GM12878 (cell line): ENCODE data around the gene RNF166. TPM values are rescaled to one million over a fixed set of nuclear protein-coding genes. Genes with fewer than 3 reads are reported as not detected.

Experiments used
- ATAC-seq: fragments of 200-7000 bp; cut with Tn5 transposase; 3 replicates; pipeline ENCODE4 v1.9.1; 2020; ENCODE audit warnings: mild to moderate bottlenecking, moderate library complexity
- BruUV-seq: library from RNA; stranded (reverse); fragments of 400-500 nt; replicated peaks from 2 replicates; lab custom pipeline; 2021; lab: Mats Ljungman, UMichigan
- CTCF ChIA-PET: fragments of 300-600 bp; sonication (Branson Sonifier 250); formaldehyde crosslinking; extraction: SDS; loops from one replicate; lab custom pipeline; 2021; ENCODE audit warnings: inconsistent platforms; lab: Yijun Ruan, JAX
- POLR2A ChIA-PET: fragments of 350-600 bp; formaldehyde crosslinking; extraction: SDS; loops from one replicate; lab custom pipeline; 2021; ENCODE audit warnings: inconsistent platforms; lab: Charles Lee
- RAD21 ChIA-PET: fragments of 300-600 bp; sonication (Branson Sonifier 250); formaldehyde crosslinking; loops from one replicate; lab custom pipeline; 2023; ENCODE audit warnings: antibody characterized with exemption; ENCODE audit not compliant: unreplicated experiment; lab: Charles Lee
- SMC1A ChIA-PET: fragments of 300-600 bp; sonication (Branson Sonifier 250); formaldehyde crosslinking; loops from one replicate; lab custom pipeline; 2023; ENCODE audit not compliant: unreplicated experiment, uncharacterized antibody; lab: Charles Lee
- DNase-seq: peaks from one replicate; pipeline ENCODE4 v3.0.0-alpha.2; 2011; ENCODE audit warnings: low read depth, low spot score
- FAIRE-seq: peaks from 3 replicates; lab custom pipeline; 2011; peaks lifted over from hg19 to GRCh38; lab: Jason Lieb, UNC
- H2AFZ ChIP-seq: 2 replicates; pipeline ENCODE4 v1.6.0; 2011; ENCODE audit warnings: low read depth, low read length, control low read depth; ENCODE audit not compliant: control insufficient read depth
- H3K27ac ChIP-seq: 2 replicates; pipeline ENCODE4 v1.5.1; 2011; ENCODE audit warnings: control low read depth; ENCODE audit not compliant: control insufficient read depth, insufficient read depth
- H3K27me3 ChIP-seq, 2 experiments: replicated peaks in 1 of 2; 2 replicates each; pipeline versions ENCODE4 v1.6.0 to v1.6.1; 2011; ENCODE audit warnings: low read length in 1 of 2; ENCODE audit not compliant: control insufficient read depth in 2 of 2, insufficient read depth in 2 of 2
- H3K36me3 ChIP-seq, 2 experiments: 2 replicates each; pipeline ENCODE4 v1.5.1; 2011; ENCODE audit warnings: low read length in 1 of 2; ENCODE audit not compliant: control insufficient read depth in 2 of 2, insufficient read depth in 2 of 2
- H3K4me1 ChIP-seq: 2 replicates; pipeline ENCODE4 v1.6.1; 2011; ENCODE audit warnings: mild to moderate bottlenecking, low read length, moderate library complexity, mixed read lengths; ENCODE audit not compliant: control insufficient read depth, insufficient read depth
- H3K4me2 ChIP-seq: 2 replicates; pipeline ENCODE4 v1.6.0; 2011; ENCODE audit warnings: control low read depth; ENCODE audit not compliant: control insufficient read depth, insufficient read depth
- H3K4me3 ChIP-seq: fragments of 200-600 bp; sonication (generic); 2 replicates; pipeline ENCODE4 v1.5.1; 2016
- H3K79me2 ChIP-seq: 2 replicates; pipeline ENCODE4 v1.6.0; 2011; ENCODE audit warnings: low read length; ENCODE audit not compliant: control insufficient read depth, insufficient read depth
- H3K9ac ChIP-seq: 2 replicates; pipeline ENCODE4 v1.8.0; 2011; ENCODE audit warnings: low read length, control low read depth, mixed read lengths; ENCODE audit not compliant: control insufficient read depth, insufficient read depth
- H3K9me3 ChIP-seq: replicated peaks from 3 replicates; pipeline ENCODE4 v1.5.1; 2011; ENCODE audit warnings: mild to moderate bottlenecking, low read length; ENCODE audit not compliant: control insufficient read depth, insufficient read depth
- H4K20me1 ChIP-seq: 2 replicates; pipeline ENCODE4 v1.6.0; 2011; ENCODE audit not compliant: control insufficient read depth, insufficient read depth
- POLR2A ChIP-seq: IDR thresholded peaks from 2 replicates; pipeline ENCODE4 v1.6.1; 2011; ENCODE audit warnings: low read depth, mild to moderate bottlenecking, low read length
- WGBS: methylation state at CpG from one replicate; pipeline ENCODE4 v1.1.6; 2016; ENCODE audit warnings: low lambda C conversion rate; ENCODE audit not compliant: insufficient replicate concordance, insufficient coverage; ENCODE audit errors: missing lambda C conversion rate; 5-methylcytosine and 5-hydroxymethylcytosine counted together
- in situ Hi-C: fragments of 300-500 bp; cut with MboI; formaldehyde crosslinking; loops from 9 replicates; pipeline ENCODE4 v1.14.3; 2018; ENCODE audit warnings: mixed read lengths
- intact Hi-C: fragments of 100-400 bp; cut with micrococcal nuclease; formaldehyde crosslinking; loops from one replicate; pipeline ENCODE4 v1.14.2; 2022; ENCODE audit not compliant: unreplicated experiment
- microRNA-seq: library from miRNA; unstranded; fragments of <30 nt; microRNA quantifications from one replicate; pipeline ENCODE4, GENCODE V29; 2018
- polyA plus RNA-seq, 11 experiments: library from polyadenylated mRNA; depleted of rRNA in 4 of 11; unstranded in 6 of 11; stranded (reverse) in 5 of 11; fragments of >200 nt; fragmentation: Nextera tagmentation in 4 of 11; fragmentation: Illumina TruSeq in 1 of 11; extraction: Ambion mirVana in 4 of 11; extraction: Trizol in 1 of 11; gene quantifications; 1 replicate in 1 of 11; 2 replicates in 10 of 11; pipeline versions ENCODE4 v1.2.1 to v1.2.3, GENCODE V29; 2011 to 2016; ENCODE audit warnings: inconsistent platforms in 2 of 11, missing spikeins in 2 of 11, low read depth in 1 of 11
- total RNA-seq, 4 experiments: library from RNA; depleted of rRNA in 3 of 4; stranded (reverse); fragments of >200 nt in 3 of 4; fragmentation: Illumina TruSeq in 1 of 4; extraction: Trizol in 1 of 4; gene quantifications; 2 replicates each; pipeline versions ENCODE4 v1.2.1 to v1.2.3, GENCODE V29; 2013 to 2021
- TF ChIP-seq, protein P1 (sequence below): IDR thresholded peaks from 2 replicates; pipeline ENCODE4 v1.6.1; 2012; ENCODE audit warnings: mild to moderate bottlenecking, low read depth, low read length

RNF166 gene
- total and polyA plus RNA-seq, 10 of the 15 experiments (the other 5 are each of a cell fraction or from before 2014, with no cell fraction given) = 0.48 to 32.8 (median 12.1) TPM

- POLR2A ChIA-PET = interaction anchor here (0.9 to 1.0 kb wide), 2 partner anchors 8 to 17 kb away, joined by 3 read pairs; no protein-coding TSS in a partner anchor
- no peak for ATAC-seq
- H3K27me3 ChIP-seq = no peaks in the 10 kb centered on the region
- TF ChIP-seq, protein P1, sequence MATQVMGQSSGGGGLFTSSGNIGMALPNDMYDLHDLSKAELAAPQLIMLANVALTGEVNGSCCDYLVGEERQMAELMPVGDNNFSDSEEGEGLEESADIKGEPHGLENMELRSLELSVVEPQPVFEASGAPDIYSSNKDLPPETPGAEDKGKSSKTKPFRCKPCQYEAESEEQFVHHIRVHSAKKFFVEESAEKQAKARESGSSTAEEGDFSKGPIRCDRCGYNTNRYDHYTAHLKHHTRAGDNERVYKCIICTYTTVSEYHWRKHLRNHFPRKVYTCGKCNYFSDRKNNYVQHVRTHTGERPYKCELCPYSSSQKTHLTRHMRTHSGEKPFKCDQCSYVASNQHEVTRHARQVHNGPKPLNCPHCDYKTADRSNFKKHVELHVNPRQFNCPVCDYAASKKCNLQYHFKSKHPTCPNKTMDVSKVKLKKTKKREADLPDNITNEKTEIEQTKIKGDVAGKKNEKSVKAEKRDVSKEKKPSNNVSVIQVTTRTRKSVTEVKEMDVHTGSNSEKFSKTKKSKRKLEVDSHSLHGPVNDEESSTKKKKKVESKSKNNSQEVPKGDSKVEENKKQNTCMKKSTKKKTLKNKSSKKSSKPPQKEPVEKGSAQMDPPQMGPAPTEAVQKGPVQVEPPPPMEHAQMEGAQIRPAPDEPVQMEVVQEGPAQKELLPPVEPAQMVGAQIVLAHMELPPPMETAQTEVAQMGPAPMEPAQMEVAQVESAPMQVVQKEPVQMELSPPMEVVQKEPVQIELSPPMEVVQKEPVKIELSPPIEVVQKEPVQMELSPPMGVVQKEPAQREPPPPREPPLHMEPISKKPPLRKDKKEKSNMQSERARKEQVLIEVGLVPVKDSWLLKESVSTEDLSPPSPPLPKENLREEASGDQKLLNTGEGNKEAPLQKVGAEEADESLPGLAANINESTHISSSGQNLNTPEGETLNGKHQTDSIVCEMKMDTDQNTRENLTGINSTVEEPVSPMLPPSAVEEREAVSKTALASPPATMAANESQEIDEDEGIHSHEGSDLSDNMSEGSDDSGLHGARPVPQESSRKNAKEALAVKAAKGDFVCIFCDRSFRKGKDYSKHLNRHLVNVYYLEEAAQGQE = no peak
- peak; percentile 71 for TF ChIP-seq POLR2A
- TF ChIP-seq, all 136 proteins: peak for 1
- no peak for FAIRE-seq
- peaks cover 7% of the 10 kb centered on the region; the same call in 1 of the 2 replicates for H4K20me1 ChIP-seq
- H3K4me1 ChIP-seq = peaks cover 20% of the 10 kb centered on the region
- no peak overlapping the region for H2AFZ ChIP-seq
- peaks cover 2 to 4% of the 10 kb centered on the region in 2 experiments; a peak in 3 of 4 replicates for H3K36me3 ChIP-seq
- WGBS = 90% methylated on average over 22 of the region's 22 CpGs
- RAD21 ChIA-PET = interaction anchor here (0.7 kb wide), 1 partner anchor 27 kb away, joined by 3 read pairs; no protein-coding TSS in a partner anchor
- in situ Hi-C loops (no loop called here), intact Hi-C loops (no loop called here)
- H3K9me3 ChIP-seq = no peaks in the 10 kb centered on the region
- H3K79me2 ChIP-seq = peaks cover 36% of the 10 kb centered on the region
- no peak for DNase-seq
- H3K9ac ChIP-seq = no peak overlapping the region
- H3K27ac ChIP-seq = no peak overlapping the region
- H3K4me3 ChIP-seq = peak overlapping the region; percentile 98; the same call in 1 of the 2 replicates
- peak overlapping the region; percentile 35 for H3K4me2 ChIP-seq
- SMC1A ChIA-PET = no interaction called here
- CTCF ChIA-PET = no interaction called here
- BruUV-seq = no TSS peak
Observed at GRCh38 chr16:88647178-88648070, 58.8 kb downstream of the RNF166 start.

Small RNA genes lying within 50 kb of the gene (microRNA-seq; reads per million reads assigned to microRNA genes)
- not detected for gene MIR4722

Other genes starting within 250 kb of the RNF166 start
Only the 7 nearest of the 12 such genes appear.
- gene IL17C, start 67.8 kb downstream of the RNF166 start, total RNA-seq (2014; rRNA removed) = not detected in 2 replicates
- not detected in 2 replicates for gene IL17C, start 67.8 kb downstream of the RNF166 start, total RNA-seq (2014; rRNA removed; fragmentation: Illumina TruSeq; extraction: Trizol)
- gene IL17C, start 67.8 kb downstream of the RNF166 start, total RNA-seq (2021) = not detected in 2 replicates
- not detected in 2 replicates for gene IL17C, start 67.8 kb downstream of the RNF166 start, polyA plus RNA-seq (2011; rRNA removed)
- not detected in 2 replicates for gene IL17C, start 67.8 kb downstream of the RNF166 start, polyA plus RNA-seq (2014; fragmentation: Illumina TruSeq; extraction: Trizol)
- gene IL17C, start 67.8 kb downstream of the RNF166 start, polyA plus RNA-seq (2014; fragmentation: Nextera tagmentation; extraction: Ambion mirVana) = not detected
- 0.33 TPM in 1 of 2 replicates, not detected in the other for gene IL17C, start 67.8 kb downstream of the RNF166 start, polyA plus RNA-seq (2014; rRNA removed)
- gene IL17C, start 67.8 kb downstream of the RNF166 start, polyA plus RNA-seq (2016; fragmentation: Nextera tagmentation; extraction: Ambion mirVana) = not detected
- gene CYBA, start 55.4 kb downstream of the RNF166 start, total RNA-seq (2014; rRNA removed) = 531 and 598 TPM in 2 replicates
- gene CYBA, start 55.4 kb downstream of the RNF166 start, total RNA-seq (2014; rRNA removed; fragmentation: Illumina TruSeq; extraction: Trizol) = 114 and 132 TPM in 2 replicates
- gene CYBA, start 55.4 kb downstream of the RNF166 start, total RNA-seq (2021) = 373 and 384 TPM in 2 replicates
- gene CYBA, start 55.4 kb downstream of the RNF166 start, polyA plus RNA-seq (2011; rRNA removed) = 29.3 and 78.7 TPM in 2 replicates
- 7.9 and 53.2 TPM in 2 replicates for gene CYBA, start 55.4 kb downstream of the RNF166 start, polyA plus RNA-seq (2014; fragmentation: Illumina TruSeq; extraction: Trizol)
- under 1 TPM; 0.55 to 0.66 TPM for gene CYBA, start 55.4 kb downstream of the RNF166 start, polyA plus RNA-seq (2014; fragmentation: Nextera tagmentation; extraction: Ambion mirVana)
- 551 and 668 TPM in 2 replicates for gene CYBA, start 55.4 kb downstream of the RNF166 start, polyA plus RNA-seq (2014; rRNA removed)
- gene CYBA, start 55.4 kb downstream of the RNF166 start, polyA plus RNA-seq (2016; fragmentation: Nextera tagmentation; extraction: Ambion mirVana) = 100 to 1,000 TPM; 462 to 477 TPM
- gene MVD, start 43.3 kb downstream of the RNF166 start, total RNA-seq (2014; rRNA removed) = 101 and 104 TPM in 2 replicates
- 45.0 and 50.0 TPM in 2 replicates for gene MVD, start 43.3 kb downstream of the RNF166 start, total RNA-seq (2014; rRNA removed; fragmentation: Illumina TruSeq; extraction: Trizol)
- 132 and 147 TPM in 2 replicates for gene MVD, start 43.3 kb downstream of the RNF166 start, total RNA-seq (2021)
- 15.5 and 41.4 TPM in 2 replicates for gene MVD, start 43.3 kb downstream of the RNF166 start, polyA plus RNA-seq (2011; rRNA removed)
- 8.4 and 28.9 TPM in 2 replicates for gene MVD, start 43.3 kb downstream of the RNF166 start, polyA plus RNA-seq (2014; fragmentation: Illumina TruSeq; extraction: Trizol)
- gene MVD, start 43.3 kb downstream of the RNF166 start, polyA plus RNA-seq (2014; fragmentation: Nextera tagmentation; extraction: Ambion mirVana) = 1 to 10 TPM; 5.0 to 6.8 TPM
- gene MVD, start 43.3 kb downstream of the RNF166 start, polyA plus RNA-seq (2014; rRNA removed) = 80.1 and 95.9 TPM in 2 replicates
- 10 to 100 TPM; 80.5 to 85.4 TPM for gene MVD, start 43.3 kb downstream of the RNF166 start, polyA plus RNA-seq (2016; fragmentation: Nextera tagmentation; extraction: Ambion mirVana)
- 4.7 and 6.5 TPM in 2 replicates for gene SNAI3, start 19.9 kb downstream of the RNF166 start, total RNA-seq (2014; rRNA removed)
- 1.2 and 1.7 TPM in 2 replicates for gene SNAI3, start 19.9 kb downstream of the RNF166 start, total RNA-seq (2014; rRNA removed; fragmentation: Illumina TruSeq; extraction: Trizol)
- gene SNAI3, start 19.9 kb downstream of the RNF166 start, total RNA-seq (2021) = 5.7 and 7.4 TPM in 2 replicates
- gene SNAI3, start 19.9 kb downstream of the RNF166 start, polyA plus RNA-seq (2011; rRNA removed) = 0.53 and 1.5 TPM in 2 replicates
- 0.10 and 1.4 TPM in 2 replicates for gene SNAI3, start 19.9 kb downstream of the RNF166 start, polyA plus RNA-seq (2014; fragmentation: Illumina TruSeq; extraction: Trizol)
- gene SNAI3, start 19.9 kb downstream of the RNF166 start, polyA plus RNA-seq (2014; fragmentation: Nextera tagmentation; extraction: Ambion mirVana) = under 1 TPM; 0.21 to 0.26 TPM
- 4.3 and 6.6 TPM in 2 replicates for gene SNAI3, start 19.9 kb downstream of the RNF166 start, polyA plus RNA-seq (2014; rRNA removed)
- gene SNAI3, start 19.9 kb downstream of the RNF166 start, polyA plus RNA-seq (2016; fragmentation: Nextera tagmentation; extraction: Ambion mirVana) = 1 to 10 TPM; 6.2 to 7.1 TPM
- 17.8 and 23.3 TPM in 2 replicates for gene CTU2, start 95 bp upstream of the RNF166 start, total RNA-seq (2014; rRNA removed)
- gene CTU2, start 95 bp upstream of the RNF166 start, total RNA-seq (2014; rRNA removed; fragmentation: Illumina TruSeq; extraction: Trizol) = 11.0 and 12.2 TPM in 2 replicates
- gene CTU2, start 95 bp upstream of the RNF166 start, total RNA-seq (2021) = 44.5 and 48.5 TPM in 2 replicates
- 6.8 and 13.2 TPM in 2 replicates for gene CTU2, start 95 bp upstream of the RNF166 start, polyA plus RNA-seq (2011; rRNA removed)
- gene CTU2, start 95 bp upstream of the RNF166 start, polyA plus RNA-seq (2014; fragmentation: Illumina TruSeq; extraction: Trizol) = 1.5 and 5.6 TPM in 2 replicates
- 1 to 10 TPM in 1 of 2 experiments, under 1 TPM in 1; 0.32 to 4.0 TPM for gene CTU2, start 95 bp upstream of the RNF166 start, polyA plus RNA-seq (2014; fragmentation: Nextera tagmentation; extraction: Ambion mirVana)
- 31.2 and 38.9 TPM in 2 replicates for gene CTU2, start 95 bp upstream of the RNF166 start, polyA plus RNA-seq (2014; rRNA removed)
- gene CTU2, start 95 bp upstream of the RNF166 start, polyA plus RNA-seq (2016; fragmentation: Nextera tagmentation; extraction: Ambion mirVana) = 10 to 100 TPM; 33.2 to 43.4 TPM
- 96.3 and 106 TPM in 2 replicates for gene PIEZO1, start 78.8 kb upstream of the RNF166 start, total RNA-seq (2014; rRNA removed)
- gene PIEZO1, start 78.8 kb upstream of the RNF166 start, total RNA-seq (2014; rRNA removed; fragmentation: Illumina TruSeq; extraction: Trizol) = 21.8 and 30.6 TPM in 2 replicates
- 146 and 169 TPM in 2 replicates for gene PIEZO1, start 78.8 kb upstream of the RNF166 start, total RNA-seq (2021)
- gene PIEZO1, start 78.8 kb upstream of the RNF166 start, polyA plus RNA-seq (2011; rRNA removed) = 15.2 and 28.0 TPM in 2 replicates
- gene PIEZO1, start 78.8 kb upstream of the RNF166 start, polyA plus RNA-seq (2014; fragmentation: Illumina TruSeq; extraction: Trizol) = 17.0 and 39.9 TPM in 2 replicates
- 1 to 10 TPM; 1.3 to 7.2 TPM for gene PIEZO1, start 78.8 kb upstream of the RNF166 start, polyA plus RNA-seq (2014; fragmentation: Nextera tagmentation; extraction: Ambion mirVana)
- gene PIEZO1, start 78.8 kb upstream of the RNF166 start, polyA plus RNA-seq (2014; rRNA removed) = 116 and 167 TPM in 2 replicates
- 10 to 100 TPM; 31.1 to 35.6 TPM for gene PIEZO1, start 78.8 kb upstream of the RNF166 start, polyA plus RNA-seq (2016; fragmentation: Nextera tagmentation; extraction: Ambion mirVana)
- 40.4 and 59.3 TPM in 2 replicates for gene CDT1, start 97.4 kb upstream of the RNF166 start, total RNA-seq (2014; rRNA removed)
- 6.5 and 8.5 TPM in 2 replicates for gene CDT1, start 97.4 kb upstream of the RNF166 start, total RNA-seq (2014; rRNA removed; fragmentation: Illumina TruSeq; extraction: Trizol)
- gene CDT1, start 97.4 kb upstream of the RNF166 start, total RNA-seq (2021) = 87.6 and 90.0 TPM in 2 replicates
- 3.3 and 9.0 TPM in 2 replicates for gene CDT1, start 97.4 kb upstream of the RNF166 start, polyA plus RNA-seq (2011; rRNA removed)
- 1.3 and 4.3 TPM in 2 replicates for gene CDT1, start 97.4 kb upstream of the RNF166 start, polyA plus RNA-seq (2014; fragmentation: Illumina TruSeq; extraction: Trizol)
- gene CDT1, start 97.4 kb upstream of the RNF166 start, polyA plus RNA-seq (2014; fragmentation: Nextera tagmentation; extraction: Ambion mirVana) = 1 to 10 TPM in 1 of 2 experiments, under 1 TPM in 1; 0.50 to 1.9 TPM
- 37.7 and 58.6 TPM in 2 replicates for gene CDT1, start 97.4 kb upstream of the RNF166 start, polyA plus RNA-seq (2014; rRNA removed)
- 10 to 100 TPM in 1 of 2 experiments, 1 to 10 TPM in 1; 5.7 to 41.3 TPM for gene CDT1, start 97.4 kb upstream of the RNF166 start, polyA plus RNA-seq (2016; fragmentation: Nextera tagmentation; extraction: Ambion mirVana)